Measurements from ENCODE around the gene LRMDA. TPM values are rescaled to one million over a fixed set of nuclear protein-coding genes. Genes with fewer than 3 reads are reported as not detected.
"Not testable (repeated sequence)": the region's sequence is repeated elsewhere in the genome, so short reads cannot be mapped to it uniquely, and the experiment has no call there.

Gene LRMDA
- total RNA-seq, 1 experiment from 2014 or later: not detected

DNA sequence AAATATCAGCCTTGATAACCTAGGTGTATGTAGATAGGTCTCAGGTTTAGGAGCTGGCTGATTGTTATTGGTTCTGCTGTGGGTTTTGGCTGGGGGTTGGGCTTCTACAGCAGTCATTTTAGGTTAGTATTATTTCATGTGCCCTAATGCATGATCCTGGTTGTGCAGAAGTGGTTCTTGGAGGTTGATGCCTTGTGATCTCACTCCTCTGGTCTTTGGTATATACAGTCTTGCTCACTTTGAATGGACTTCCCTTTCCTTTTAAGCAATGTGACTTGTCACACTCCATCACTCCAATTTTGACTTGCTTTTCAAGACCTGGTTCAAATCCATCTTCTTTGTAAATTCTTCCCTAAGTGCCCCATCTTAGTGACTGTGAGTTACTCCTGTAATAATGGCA, 188.9 kb downstream of the LRMDA start:
- intact Hi-C loops (cut with micrococcal nuclease; ENCODE audit: unreplicated experiment): no loop called here
- ChIA-PET CTCF (no interaction called here), POLR2A (ENCODE audit: low non-redundant PET) (no interaction called here)
- DNase-seq (ENCODE audit: low spot score): no peak
- Histone ChIP-seq H3K36me3 (ENCODE audit: insufficient read depth, low read length, poor library complexity, severe bottlenecking) (no peaks in the 10 kb centered on the region), H3K4me1 (ENCODE audit: insufficient read depth, low read length, poor library complexity, severe bottlenecking) (no peaks in the 10 kb centered on the region), H3K27ac (ENCODE audit: low read depth, low read length, poor library complexity, severe bottlenecking) (no peak overlapping the region), H3K27me3 (replicated peaks; ENCODE audit: insufficient read depth, low read depth, low read length, poor library complexity) (peaks cover 41% of the 10 kb centered on the region), H3K9me3 (ENCODE audit: low read depth, low read length, poor library complexity, severe bottlenecking) (no peaks in the 10 kb centered on the region), H3K4me3 (ENCODE audit: low read depth, low read length, poor library complexity, severe bottlenecking) (no peak overlapping the region)
- no peak for TF ChIP-seq EZH2 (IDR thresholded peaks at IDR 0.05; ENCODE audit: borderline replicate concordance, low read depth, low read length, poor library complexity, severe bottlenecking)
- TF ChIP-seq, protein P1, sequence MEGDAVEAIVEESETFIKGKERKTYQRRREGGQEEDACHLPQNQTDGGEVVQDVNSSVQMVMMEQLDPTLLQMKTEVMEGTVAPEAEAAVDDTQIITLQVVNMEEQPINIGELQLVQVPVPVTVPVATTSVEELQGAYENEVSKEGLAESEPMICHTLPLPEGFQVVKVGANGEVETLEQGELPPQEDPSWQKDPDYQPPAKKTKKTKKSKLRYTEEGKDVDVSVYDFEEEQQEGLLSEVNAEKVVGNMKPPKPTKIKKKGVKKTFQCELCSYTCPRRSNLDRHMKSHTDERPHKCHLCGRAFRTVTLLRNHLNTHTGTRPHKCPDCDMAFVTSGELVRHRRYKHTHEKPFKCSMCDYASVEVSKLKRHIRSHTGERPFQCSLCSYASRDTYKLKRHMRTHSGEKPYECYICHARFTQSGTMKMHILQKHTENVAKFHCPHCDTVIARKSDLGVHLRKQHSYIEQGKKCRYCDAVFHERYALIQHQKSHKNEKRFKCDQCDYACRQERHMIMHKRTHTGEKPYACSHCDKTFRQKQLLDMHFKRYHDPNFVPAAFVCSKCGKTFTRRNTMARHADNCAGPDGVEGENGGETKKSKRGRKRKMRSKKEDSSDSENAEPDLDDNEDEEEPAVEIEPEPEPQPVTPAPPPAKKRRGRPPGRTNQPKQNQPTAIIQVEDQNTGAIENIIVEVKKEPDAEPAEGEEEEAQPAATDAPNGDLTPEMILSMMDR (conservative IDR thresholded peaks at IDR 0.05; ENCODE audit: low read depth, low read length): no peak
- BruUV-seq (replicated peaks): no TSS peak

DNA sequence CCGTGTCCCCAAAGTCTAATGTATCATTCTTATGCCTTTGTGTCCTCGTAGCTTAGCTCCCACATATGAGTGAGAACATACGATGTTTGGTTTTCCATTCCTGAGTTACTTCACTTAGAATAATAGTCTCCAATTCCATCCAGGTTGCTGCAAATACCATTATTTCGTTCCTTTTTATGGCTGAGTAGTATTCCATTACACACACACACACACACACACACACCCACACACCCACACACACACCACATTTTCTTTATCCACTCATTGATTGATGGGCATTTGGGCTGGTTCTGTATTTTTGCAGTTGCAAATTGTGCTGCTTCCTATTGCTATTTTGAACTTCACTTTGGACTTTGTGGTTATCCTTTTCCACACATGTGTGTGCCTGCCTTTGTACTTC, 189.6 kb downstream of the LRMDA start:
- H3K4me1 ChIP-seq (ENCODE audit: insufficient read depth, low read length, poor library complexity, severe bottlenecking); H3K36me3 ChIP-seq (ENCODE audit: insufficient read depth, low read length, poor library complexity, severe bottlenecking); H3K4me3 ChIP-seq (ENCODE audit: low read depth, low read length, poor library complexity, severe bottlenecking); DNase-seq (ENCODE audit: low spot score); H3K9me3 ChIP-seq (ENCODE audit: low read depth, low read length, poor library complexity, severe bottlenecking); POLR2A ChIA-PET (ENCODE audit: low non-redundant PET); BruUV-seq (replicated peaks); H3K27ac ChIP-seq (ENCODE audit: low read depth, low read length, poor library complexity, severe bottlenecking); CTCF ChIA-PET; intact Hi-C loops (cut with micrococcal nuclease; ENCODE audit: unreplicated experiment): not testable (repeated sequence)
- H3K27me3 ChIP-seq (replicated peaks; ENCODE audit: insufficient read depth, low read depth, low read length, poor library complexity): peaks cover 45% of the 10 kb centered on the region

DNA sequence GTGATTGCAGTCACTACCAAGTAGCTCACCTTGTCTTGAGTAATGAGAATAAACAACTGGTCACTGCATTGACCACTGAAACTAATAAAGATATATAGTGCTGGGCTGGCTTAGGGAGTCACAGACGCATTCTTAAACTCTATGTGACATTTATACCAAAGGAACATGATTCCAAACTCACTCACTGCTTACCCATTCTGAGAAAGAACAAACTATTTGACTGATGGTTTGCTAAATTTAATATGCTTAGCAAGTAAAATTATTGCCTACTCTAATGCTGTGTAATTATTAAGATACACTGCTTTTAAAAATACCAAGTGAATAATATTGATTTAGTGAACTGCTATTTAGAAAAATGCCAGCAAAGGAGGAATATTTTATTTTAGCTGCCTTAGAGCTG, 191.1 kb downstream of the LRMDA start:
- ChIA-PET CTCF (no interaction called here), POLR2A (ENCODE audit: low non-redundant PET) (no interaction called here)
- Histone ChIP-seq H3K9me3 (ENCODE audit: low read depth, low read length, poor library complexity, severe bottlenecking) (no peaks in the 10 kb centered on the region), H3K27ac (ENCODE audit: low read depth, low read length, poor library complexity, severe bottlenecking) (no peak overlapping the region), H3K4me1 (ENCODE audit: insufficient read depth, low read length, poor library complexity, severe bottlenecking) (no peaks in the 10 kb centered on the region), H3K36me3 (ENCODE audit: insufficient read depth, low read length, poor library complexity, severe bottlenecking) (no peaks in the 10 kb centered on the region), H3K27me3 (replicated peaks; ENCODE audit: insufficient read depth, low read depth, low read length, poor library complexity) (peaks cover 51% of the 10 kb centered on the region), H3K4me3 (ENCODE audit: low read depth, low read length, poor library complexity, severe bottlenecking) (no peak overlapping the region)
- TF ChIP-seq EZH2 (IDR thresholded peaks at IDR 0.05; ENCODE audit: borderline replicate concordance, low read depth, low read length, poor library complexity, severe bottlenecking): no peak
- TF ChIP-seq, protein P1 (conservative IDR thresholded peaks at IDR 0.05; ENCODE audit: low read depth, low read length): no peak
- no TSS peak for BruUV-seq (replicated peaks)
- DNase-seq (ENCODE audit: low spot score): no peak
- intact Hi-C loops (cut with micrococcal nuclease; ENCODE audit: unreplicated experiment): no loop called here

DNA sequence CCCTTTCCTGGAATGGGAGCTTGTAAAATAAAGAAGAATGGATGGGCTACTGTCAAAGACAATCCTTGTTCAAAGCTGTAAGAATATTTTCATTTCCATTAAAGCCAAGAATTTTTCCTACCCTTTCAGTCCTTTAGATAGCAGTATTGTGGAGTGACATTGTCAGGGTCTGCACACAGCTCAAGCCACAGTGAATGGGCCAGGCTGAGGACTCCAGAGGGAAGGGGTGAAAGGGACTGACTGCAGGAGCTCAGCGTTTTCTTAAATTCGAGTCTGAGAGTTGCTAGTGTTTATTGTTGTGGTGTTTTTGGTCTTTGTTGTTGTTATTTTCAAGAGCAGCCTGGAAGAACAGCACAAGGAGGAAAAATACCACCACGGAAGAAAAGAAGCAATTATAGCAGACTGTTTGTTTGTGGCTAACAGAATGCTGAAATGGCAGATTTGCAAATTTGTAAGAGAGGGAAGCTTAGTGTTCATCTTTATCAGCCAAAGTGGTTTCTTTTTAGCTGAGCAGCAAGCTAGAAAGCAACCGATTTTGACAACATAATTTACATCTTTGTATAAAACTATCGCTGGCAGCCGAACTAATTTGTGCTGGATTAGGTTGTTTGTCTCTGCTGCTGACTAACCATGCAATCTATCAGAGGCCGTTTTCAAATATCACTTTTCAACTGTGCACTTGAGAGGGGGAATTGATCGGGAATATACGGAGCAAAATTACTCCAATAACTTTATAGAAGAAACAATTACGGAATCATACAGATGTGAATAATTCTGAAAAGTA, 192.1 kb downstream of the LRMDA start:
- Histone ChIP-seq H3K9me3 (ENCODE audit: low read depth, low read length, poor library complexity, severe bottlenecking) (no peaks in the 10 kb centered on the region), H3K4me1 (ENCODE audit: insufficient read depth, low read length, poor library complexity, severe bottlenecking) (no peaks in the 10 kb centered on the region), H3K4me3 (ENCODE audit: low read depth, low read length, poor library complexity, severe bottlenecking) (no peak overlapping the region), H3K36me3 (ENCODE audit: insufficient read depth, low read length, poor library complexity, severe bottlenecking) (no peaks in the 10 kb centered on the region), H3K27me3 (replicated peaks; ENCODE audit: insufficient read depth, low read depth, low read length, poor library complexity) (peaks cover 51% of the 10 kb centered on the region), H3K27ac (ENCODE audit: low read depth, low read length, poor library complexity, severe bottlenecking) (no peak overlapping the region)
- no peak for DNase-seq (ENCODE audit: low spot score)
- ChIA-PET POLR2A (ENCODE audit: low non-redundant PET) (no interaction called here), CTCF (interaction anchor here (0.5 kb wide), 1 partner anchor 224 kb away, joined by 3 read pairs; no protein-coding TSS in a partner anchor)
- TF ChIP-seq, protein P1 (conservative IDR thresholded peaks at IDR 0.05; ENCODE audit: low read depth, low read length): no peak
- TF ChIP-seq EZH2 (IDR thresholded peaks at IDR 0.05; ENCODE audit: borderline replicate concordance, low read depth, low read length, poor library complexity, severe bottlenecking): no peak
- BruUV-seq (replicated peaks): no TSS peak
- intact Hi-C loops (cut with micrococcal nuclease; ENCODE audit: unreplicated experiment): no loop called here
